ENCODE data around the gene MDM2. TPM values are rescaled to one million over a fixed set of nuclear protein-coding genes. Genes with fewer than 3 reads are reported as not detected.
"Not testable (repeated sequence)": the region's sequence is repeated elsewhere in the genome, so short reads cannot be mapped to it uniquely, and the experiment has no call there.

Gene MDM2
- polyA plus RNA-seq, 2 of the 4 experiments (the other 2 are of a cell fraction) = 40.3 to 96.4 TPM

GRCh38 chr12:68807274-68807575, 752 bp upstream of the MDM2 start:
- TF ChIP-seq RAD21 (conservative IDR thresholded peaks at IDR 0.05 in 1 of 2, IDR thresholded peaks at IDR 0.05 in 1 of 2) (0 out of 5 replicates have a peak, but pooled peaks of 1 of the 2 experiments have one; percentile 2), CHD4 (IDR thresholded peaks at IDR 0.05; ENCODE audit: borderline replicate concordance) (0 out of 2 replicates have a peak, but pooled peaks have one; percentile 51)
- peaks cover 23% of the 10 kb centered on the region for H3K4me1 ChIP-seq
- not testable (repeated sequence) for DNase-seq (ENCODE audit: low read depth in 1 of 2, low spot score in 1 of 2); H3K9me3 ChIP-seq; FAIRE-seq
- ATAC-seq = peak in 1 of 2 experiments; percentile 1; a peak in 2 of 6 replicates
- peak overlapping the region; percentile 97 for H3K27ac ChIP-seq
- WGBS (ENCODE audit: missing lambda C conversion rate) = 7% methylated on average over 10 of the region's 10 CpGs
- H3K4me2 ChIP-seq = peak overlapping the region; percentile 66
- ChIA-PET POLR2A (interaction anchor here (0.9 to 2.7 kb wide), 6 partner anchors 13 to 476 kb away, joined by 3 to 45 read pairs (median 4); partner anchors contain the start of gene SLC35E3), CTCF (interaction anchor here (0.7 to 2.9 kb wide), 11 partner anchors 8 to 350 kb away, joined by 3 to 19 read pairs (median 5); partner anchors contain the start of gene SLC35E3)
- peak overlapping the region; percentile 88 for H3K4me3 ChIP-seq

- H3K4me3 ChIP-seq = peak overlapping the region; percentile 88
- FAIRE-seq (peak; percentile 23), ATAC-seq (peak; percentile 78 to 83), DNase-seq (ENCODE audit: low read depth in 1 of 2, low spot score in 1 of 2) (peak; percentile 72 to 95)
- H3K4me2 ChIP-seq = peak overlapping the region; percentile 76
- peak overlapping the region; percentile 97 for H3K27ac ChIP-seq
- WGBS (ENCODE audit: missing lambda C conversion rate) = under 1% methylated on average over 20 of the region's 61 CpGs
- H3K9me3 ChIP-seq = no peaks in the 10 kb centered on the region
- CTCF ChIA-PET = interaction anchor here (0.6 to 2.9 kb wide), 11 partner anchors 9 to 322 kb away, joined by 3 to 19 read pairs (median 5); no protein-coding TSS in a partner anchor
- POLR2A ChIA-PET = interaction anchor here (0.5 to 2.7 kb wide), 16 partner anchors 9 to 477 kb away, joined by 3 to 45 read pairs (median 3); partner anchors contain the start of genes NUP107 and SLC35E3
- H3K4me1 ChIP-seq = peaks cover 36% of the 10 kb centered on the region
- TF ChIP-seq HEYL (CRISPR knock-in tag; IDR thresholded peaks at IDR 0.05) = no peak
- no peak for TF ChIP-seq SMC3 (IDR thresholded peaks at IDR 0.05)
- no peak for TF ChIP-seq ZNF302 (CRISPR knock-in tag; IDR thresholded peaks at IDR 0.05)
- TF ChIP-seq MYC (IDR thresholded peaks at IDR 0.05; ENCODE audit: borderline replicate concordance, low read length) = no peak
- no peak for TF ChIP-seq ZSCAN20 (CRISPR knock-in tag; IDR thresholded peaks at IDR 0.05)
- no peak for TF ChIP-seq RNF2 (IDR thresholded peaks at IDR 0.05; ENCODE audit: borderline replicate concordance, low read depth)
- no peak for TF ChIP-seq ESRRA (IDR thresholded peaks at IDR 0.05; ENCODE audit: borderline replicate concordance, low read length)
- TF ChIP-seq FOSB (CRISPR knock-in tag; IDR thresholded peaks at IDR 0.05) = no peak
- TF ChIP-seq E2F6 (IDR thresholded peaks at IDR 0.05; ENCODE audit: borderline replicate concordance, low read depth) = 0 out of 2 replicates have a peak, but pooled peaks have one; percentile 56
- TF ChIP-seq USF2 (IDR thresholded peaks at IDR 0.05) = no peak
- TF ChIP-seq CHD2 (IDR thresholded peaks at IDR 0.05; ENCODE audit: low read length, partially characterized antibody) = peak; percentile 28
- peak; percentile 93 for TF ChIP-seq POLR2A (IDR thresholded peaks at IDR 0.05; ENCODE audit: low read length)
- TF ChIP-seq EHF (CRISPR knock-in tag; IDR thresholded peaks at IDR 0.05) = no peak
- TF ChIP-seq HOXB5 (CRISPR knock-in tag; IDR thresholded peaks at IDR 0.05) = no peak
- TF ChIP-seq KDM1A (IDR thresholded peaks at IDR 0.05; ENCODE audit: low read depth) = no peak
- no peak for TF ChIP-seq HDAC2 (IDR thresholded peaks at IDR 0.05)
- TF ChIP-seq RAD21 (conservative IDR thresholded peaks at IDR 0.05 in 1 of 2, IDR thresholded peaks at IDR 0.05 in 1 of 2) = no peak
- TF ChIP-seq HOXA7 (CRISPR knock-in tag; IDR thresholded peaks at IDR 0.05) = no peak
- TF ChIP-seq POLR2AphosphoS2 (conservative IDR thresholded peaks at IDR 0.05; ENCODE audit: low read length) = no peak
- TF ChIP-seq ZC3H11A (IDR thresholded peaks at IDR 0.05) = no peak
- TF ChIP-seq EHMT2 (IDR thresholded peaks at IDR 0.05; ENCODE audit: low read depth) = no peak
- no peak for TF ChIP-seq FOSL2 (IDR thresholded peaks at IDR 0.05)
- TF ChIP-seq FOSL2 (CRISPR knock-in tag; IDR thresholded peaks at IDR 0.05) = no peak; the same call in 1 of the 2 replicates
- TF ChIP-seq GATA3 (IDR thresholded peaks at IDR 0.05; ENCODE audit: borderline replicate concordance) = peak; percentile 37
- TF ChIP-seq RFX5 (IDR thresholded peaks at IDR 0.05) = no peak
- TF ChIP-seq RCOR1 (IDR thresholded peaks at IDR 0.05; ENCODE audit: low read depth, low read length) = no peak
- TF ChIP-seq ATOH8 (CRISPR knock-in tag; IDR thresholded peaks at IDR 0.05; ENCODE audit: low read depth) = 0 out of 2 replicates have a peak, but pooled peaks have one; percentile 18
- TF ChIP-seq JUNB (IDR thresholded peaks at IDR 0.05) = no peak
- TF ChIP-seq JUN (IDR thresholded peaks at IDR 0.05) = peak; percentile 69 to 87; a peak in 4 of 5 replicates
- TF ChIP-seq CHD4 (IDR thresholded peaks at IDR 0.05; ENCODE audit: borderline replicate concordance) = no peak
- TF ChIP-seq NR3C1 (IDR thresholded peaks at IDR 0.05) = no peak
- no peak for TF ChIP-seq NPAS2 (CRISPR knock-in tag; IDR thresholded peaks at IDR 0.05; ENCODE audit: borderline replicate concordance)
- no peak for TF ChIP-seq TFCP2L1 (CRISPR knock-in tag; IDR thresholded peaks at IDR 0.05)
- TF ChIP-seq NFE2L2 (conservative IDR thresholded peaks at IDR 0.05; ENCODE audit: low read length) = no peak
- peak; percentile 64; the same call in 1 of the 2 replicates for TF ChIP-seq TP53 (CRISPR knock-in tag; IDR thresholded peaks at IDR 0.05)
- TF ChIP-seq CBX2 (IDR thresholded peaks at IDR 0.05; ENCODE audit: borderline replicate concordance, low read depth) = no peak
- TF ChIP-seq HES2 (IDR thresholded peaks at IDR 0.05) = no peak
Observed at GRCh38 chr12:68808388-68809189, 612 bp downstream of the MDM2 start.
